ENCODE measurements around the gene GDPD4.

DNA sequence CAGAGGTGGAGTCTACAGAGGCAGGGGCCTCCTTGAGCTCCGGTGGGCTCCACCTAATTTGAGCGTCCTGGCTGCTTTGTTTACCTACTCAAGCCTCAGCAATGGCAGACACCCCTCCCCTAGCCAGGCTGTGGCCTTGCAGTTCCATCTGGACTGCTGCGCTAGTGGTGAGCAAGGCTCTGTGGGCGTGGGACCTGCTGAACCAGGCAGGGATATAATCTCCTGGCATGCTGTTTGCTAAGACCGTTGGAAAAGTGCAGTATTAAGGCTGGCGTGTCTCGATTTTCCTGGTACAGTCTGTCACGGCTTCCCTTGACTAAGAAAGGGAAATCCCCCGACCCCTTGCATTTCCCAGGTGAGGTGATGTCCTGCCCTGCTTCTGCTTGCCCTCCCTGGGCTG lies 77.7 kb downstream of the GDPD4 start:
- no peak for TF ChIP-seq CTCF (conservative IDR thresholded peaks at IDR 0.05)
- TF ChIP-seq ZFX (IDR thresholded peaks at IDR 0.05) = no peak
